ENCODE data around the gene CHN2. TPM values are rescaled to one million over a fixed set of nuclear protein-coding genes. Genes with fewer than 3 reads are reported as not detected.
A peak's percentile ranks its signal among the peaks of the same experiment; 100 is the strongest.

The CHN2 gene
- total RNA-seq, 1 donor from 2014 or later: 0.64 TPM

- H3K27me3 Mint-ChIP-seq (ENCODE audit: unreplicated experiment): no peaks in the 10 kb centered on the region
- peak overlapping the region; percentile 12 for H3K4me3 Mint-ChIP-seq (ENCODE audit: unreplicated experiment)
- H3K36me3 Mint-ChIP-seq (ENCODE audit: unreplicated experiment): no peaks in the 10 kb centered on the region
- H3K4me1 Mint-ChIP-seq (ENCODE audit: unreplicated experiment): peaks cover 36% of the 10 kb centered on the region
- peak overlapping the region; percentile 79 for H3K27ac Mint-ChIP-seq (ENCODE audit: unreplicated experiment)
- DNase-seq (ENCODE audit: extremely low spot score, unreplicated experiment): no peak
- no peaks in the 10 kb centered on the region for H3K9me3 Mint-ChIP-seq (ENCODE audit: unreplicated experiment)
- TF ChIP-seq, protein P1, sequence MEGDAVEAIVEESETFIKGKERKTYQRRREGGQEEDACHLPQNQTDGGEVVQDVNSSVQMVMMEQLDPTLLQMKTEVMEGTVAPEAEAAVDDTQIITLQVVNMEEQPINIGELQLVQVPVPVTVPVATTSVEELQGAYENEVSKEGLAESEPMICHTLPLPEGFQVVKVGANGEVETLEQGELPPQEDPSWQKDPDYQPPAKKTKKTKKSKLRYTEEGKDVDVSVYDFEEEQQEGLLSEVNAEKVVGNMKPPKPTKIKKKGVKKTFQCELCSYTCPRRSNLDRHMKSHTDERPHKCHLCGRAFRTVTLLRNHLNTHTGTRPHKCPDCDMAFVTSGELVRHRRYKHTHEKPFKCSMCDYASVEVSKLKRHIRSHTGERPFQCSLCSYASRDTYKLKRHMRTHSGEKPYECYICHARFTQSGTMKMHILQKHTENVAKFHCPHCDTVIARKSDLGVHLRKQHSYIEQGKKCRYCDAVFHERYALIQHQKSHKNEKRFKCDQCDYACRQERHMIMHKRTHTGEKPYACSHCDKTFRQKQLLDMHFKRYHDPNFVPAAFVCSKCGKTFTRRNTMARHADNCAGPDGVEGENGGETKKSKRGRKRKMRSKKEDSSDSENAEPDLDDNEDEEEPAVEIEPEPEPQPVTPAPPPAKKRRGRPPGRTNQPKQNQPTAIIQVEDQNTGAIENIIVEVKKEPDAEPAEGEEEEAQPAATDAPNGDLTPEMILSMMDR (IDR thresholded peaks at IDR 0.05): no peak
Observed at GRCh38 chr7:29488203-29488970, 293.8 kb downstream of the CHN2 start.

DNA sequence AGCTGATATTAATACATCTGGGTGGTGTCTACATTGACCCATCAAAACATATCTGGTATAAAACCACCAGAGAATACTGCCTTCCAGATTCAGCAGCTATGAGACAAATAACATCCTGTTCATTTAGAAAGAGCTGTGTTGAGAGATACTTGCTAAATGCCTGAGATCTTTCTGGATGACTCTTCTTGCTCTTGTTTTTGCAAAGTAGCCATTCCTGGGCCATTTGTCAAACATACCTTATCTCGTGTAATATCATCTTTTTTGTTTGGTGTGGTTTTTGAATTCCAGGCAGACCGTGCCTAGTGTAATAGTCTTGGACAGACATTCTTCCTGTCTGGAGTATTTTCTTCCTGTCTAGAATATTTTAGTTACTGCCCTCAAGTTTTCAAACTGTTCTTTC is 294.4 kb downstream of the CHN2 start:
- H3K4me1 Mint-ChIP-seq (ENCODE audit: unreplicated experiment): peaks cover 33% of the 10 kb centered on the region
- peak overlapping the region; percentile 79 for H3K27ac Mint-ChIP-seq (ENCODE audit: unreplicated experiment)

DNA sequence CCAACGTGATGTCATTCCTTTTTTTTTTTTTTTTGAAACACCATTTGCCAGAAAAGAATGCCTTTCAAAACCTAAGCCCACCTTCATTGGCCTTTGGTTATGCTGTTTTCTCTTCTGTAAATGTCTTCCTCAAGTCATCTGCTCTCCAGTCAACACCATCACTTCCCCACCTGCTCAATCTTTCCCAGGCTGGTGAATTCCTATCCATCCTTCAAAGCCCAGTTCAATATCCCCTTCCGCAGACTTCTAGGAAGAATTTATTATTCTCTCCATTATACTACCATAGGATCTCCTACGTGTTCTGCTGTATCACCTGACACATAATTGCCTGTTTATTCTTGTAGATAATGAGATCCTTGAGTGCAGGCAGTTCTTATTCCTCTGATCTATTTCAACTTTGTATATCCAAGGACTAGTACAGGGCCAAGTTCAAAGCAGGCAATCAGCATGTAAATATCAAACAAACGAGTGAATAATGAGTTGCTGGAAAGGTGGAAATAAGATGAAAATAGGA is 295.6 kb downstream of the CHN2 start:
- Mint-ChIP-seq H3K4me1 (ENCODE audit: unreplicated experiment) (peaks cover 29% of the 10 kb centered on the region), H3K27ac (ENCODE audit: unreplicated experiment) (no peak overlapping the region), H3K36me3 (ENCODE audit: unreplicated experiment) (no peaks in the 10 kb centered on the region), H3K4me3 (ENCODE audit: unreplicated experiment) (no peak overlapping the region), H3K9me3 (ENCODE audit: unreplicated experiment) (no peaks in the 10 kb centered on the region), H3K27me3 (ENCODE audit: unreplicated experiment) (no peaks in the 10 kb centered on the region)
- TF ChIP-seq, protein P1 (IDR thresholded peaks at IDR 0.05): no peak
- DNase-seq (ENCODE audit: extremely low spot score, unreplicated experiment): no peak

More for the DNA sequence above, 294.4 kb downstream of the CHN2 start:
- Mint-ChIP-seq H3K4me3 (ENCODE audit: unreplicated experiment) (peak overlapping the region; percentile 12), H3K9me3 (ENCODE audit: unreplicated experiment) (no peaks in the 10 kb centered on the region), H3K27me3 (ENCODE audit: unreplicated experiment) (no peaks in the 10 kb centered on the region), H3K36me3 (ENCODE audit: unreplicated experiment) (no peaks in the 10 kb centered on the region)
- no peak for DNase-seq (ENCODE audit: extremely low spot score, unreplicated experiment)
- TF ChIP-seq, protein P1 (IDR thresholded peaks at IDR 0.05): no peak

DNA sequence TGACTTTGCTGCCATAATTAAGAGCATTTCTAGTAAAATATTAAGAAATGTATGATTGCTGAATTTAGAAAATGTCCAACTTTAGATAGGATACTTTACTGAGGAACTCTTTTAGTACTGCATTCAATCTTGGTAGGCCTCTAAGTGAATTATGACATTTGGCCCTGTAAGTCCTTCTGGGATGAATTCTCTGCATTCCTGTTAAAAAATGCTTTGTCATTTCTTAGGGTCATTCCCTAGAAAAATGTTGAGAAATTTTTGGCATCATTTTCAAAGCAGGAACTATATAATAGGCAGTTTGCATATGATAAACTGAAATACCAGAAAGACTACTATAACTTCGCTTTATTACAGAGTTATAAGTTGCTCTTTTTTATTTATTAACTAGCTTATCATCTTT is 299.8 kb downstream of the CHN2 start:
- no peak overlapping the region for H3K27ac Mint-ChIP-seq (ENCODE audit: unreplicated experiment)
- DNase-seq (ENCODE audit: extremely low spot score, unreplicated experiment): no peak
- H3K36me3 Mint-ChIP-seq (ENCODE audit: unreplicated experiment): no peaks in the 10 kb centered on the region
- H3K4me1 Mint-ChIP-seq (ENCODE audit: unreplicated experiment): peaks cover 31% of the 10 kb centered on the region
- no peak overlapping the region for H3K4me3 Mint-ChIP-seq (ENCODE audit: unreplicated experiment)
- no peaks in the 10 kb centered on the region for H3K27me3 Mint-ChIP-seq (ENCODE audit: unreplicated experiment)
- TF ChIP-seq, protein P1 (IDR thresholded peaks at IDR 0.05): no peak
- H3K9me3 Mint-ChIP-seq (ENCODE audit: unreplicated experiment): no peaks in the 10 kb centered on the region

DNA sequence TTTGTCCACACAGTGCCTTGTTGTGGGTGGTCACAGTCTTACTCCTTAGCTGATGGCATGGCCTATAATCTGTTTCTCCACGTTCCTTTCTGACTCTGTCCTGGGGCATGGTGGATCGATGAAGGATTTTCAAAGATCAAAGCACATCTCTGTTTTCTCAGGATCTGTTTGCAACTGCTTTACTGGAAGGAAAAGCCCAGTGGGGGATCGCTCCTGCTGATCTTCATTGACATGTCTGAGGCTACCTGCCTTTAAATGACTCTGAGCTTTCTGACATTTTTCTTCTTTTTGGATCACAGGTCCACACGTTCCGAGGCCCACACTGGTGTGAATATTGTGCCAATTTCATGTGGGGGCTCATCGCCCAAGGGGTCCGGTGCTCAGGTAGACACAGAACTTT is 301.1 kb downstream of the CHN2 start:
- DNase-seq (ENCODE audit: extremely low spot score, unreplicated experiment): no peak
- Mint-ChIP-seq H3K9me3 (ENCODE audit: unreplicated experiment) (no peaks in the 10 kb centered on the region), H3K27me3 (ENCODE audit: unreplicated experiment) (no peaks in the 10 kb centered on the region), H3K4me3 (ENCODE audit: unreplicated experiment) (no peak overlapping the region), H3K27ac (ENCODE audit: unreplicated experiment) (peak overlapping the region; percentile 31), H3K36me3 (ENCODE audit: unreplicated experiment) (no peaks in the 10 kb centered on the region), H3K4me1 (ENCODE audit: unreplicated experiment) (peaks cover 31% of the 10 kb centered on the region)
- TF ChIP-seq, protein P1 (IDR thresholded peaks at IDR 0.05): no peak

Data from osteocyte (in vitro differentiated cells).